Central memory CD8-positive, alpha-beta T cell (primary cell): ENCODE data around the gene LINGO3.

ENCODE experiments used
- ATAC-seq: fragments of 150-1000 bp; cut with Tn5 transposase; replicated peaks from 2 replicates; pipeline ENCODE4 v1.10.0; 2022; ENCODE audit warnings: mild to moderate bottlenecking, moderate FRiP score, moderate number of reproducible peaks; ENCODE audit not compliant: poor library complexity, severe bottlenecking; ENCODE audit errors: extremely low read depth
- DNase-seq, 2 donors: peaks; one replicate each; pipeline ENCODE4 v3.0.0; 2021; ENCODE audit warnings: low spot score in 2 of 2
- H3K27ac Mint-ChIP-seq: one replicate; pipeline ENCODE4 v1.8.0; 2022; ENCODE audit warnings: low read depth, mild to moderate bottlenecking, moderate library complexity, mixed read lengths
- H3K27me3 Mint-ChIP-seq: one replicate; pipeline ENCODE4 v1.8.0; 2022; ENCODE audit warnings: mixed read lengths
- H3K36me3 Mint-ChIP-seq: one replicate; pipeline ENCODE4 v1.8.0; 2022; ENCODE audit warnings: mild to moderate bottlenecking, moderate library complexity, mixed read lengths; ENCODE audit not compliant: insufficient read depth
- H3K4me1 Mint-ChIP-seq: one replicate; pipeline ENCODE4 v1.8.0; 2022; ENCODE audit warnings: mixed read lengths
- H3K4me3 Mint-ChIP-seq: one replicate; pipeline ENCODE4 v1.8.0; 2022; ENCODE audit warnings: mild to moderate bottlenecking, moderate library complexity, mixed read lengths
- H3K9me3 Mint-ChIP-seq: one replicate; pipeline ENCODE4 v1.8.0; 2022; ENCODE audit warnings: mixed read lengths

Gene LINGO3

DNA sequence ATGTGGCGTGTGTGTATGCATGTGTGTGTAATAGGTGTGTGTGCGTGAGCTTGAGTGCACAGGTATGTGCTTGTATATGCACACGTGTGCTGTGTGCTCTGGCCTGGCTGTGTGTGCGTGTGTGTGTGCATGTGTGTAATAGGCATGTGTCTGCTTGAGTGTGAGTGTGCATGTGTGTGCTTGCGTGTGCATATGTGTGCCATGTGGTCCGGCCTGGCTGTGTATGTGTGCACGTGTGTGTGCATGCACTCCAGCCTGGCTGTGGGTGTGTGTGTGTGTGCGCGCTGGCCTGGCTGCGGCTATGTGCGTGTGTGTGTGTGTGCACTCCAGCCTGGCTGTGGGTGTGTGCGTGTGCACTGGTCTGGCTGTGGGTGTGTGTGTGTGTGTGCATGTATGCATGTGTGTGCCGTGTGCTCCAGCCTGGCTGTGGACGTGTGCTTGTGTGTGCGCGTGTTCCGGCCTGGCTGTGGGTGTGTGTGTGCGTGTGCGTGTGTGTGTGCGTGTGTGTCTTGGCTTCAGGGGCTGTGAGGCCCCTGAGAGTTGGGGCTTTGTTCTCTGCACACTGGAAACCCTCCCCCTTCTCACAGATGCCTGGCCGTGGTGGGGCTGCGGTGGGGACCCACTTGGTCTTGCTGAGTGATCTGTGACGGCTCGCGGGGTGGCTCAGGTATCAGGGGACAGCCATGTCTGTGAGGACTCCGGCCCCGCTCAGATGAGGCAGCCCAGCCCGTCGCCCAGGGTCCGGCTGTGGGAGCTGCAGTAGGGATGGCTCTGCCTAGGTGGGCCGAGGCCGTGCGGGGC, 28.8 kb upstream of the LINGO3 start:
- Mint-ChIP-seq H3K36me3 (peaks cover 2% of the 10 kb centered on the region), H3K27ac (no peak overlapping the region), H3K9me3 (no peaks in the 10 kb centered on the region), H3K4me3 (no peak overlapping the region), H3K4me1 (peaks cover 14% of the 10 kb centered on the region), H3K27me3 (no peaks in the 10 kb centered on the region)
- DNase-seq (no peak), ATAC-seq (no peak)

DNA sequence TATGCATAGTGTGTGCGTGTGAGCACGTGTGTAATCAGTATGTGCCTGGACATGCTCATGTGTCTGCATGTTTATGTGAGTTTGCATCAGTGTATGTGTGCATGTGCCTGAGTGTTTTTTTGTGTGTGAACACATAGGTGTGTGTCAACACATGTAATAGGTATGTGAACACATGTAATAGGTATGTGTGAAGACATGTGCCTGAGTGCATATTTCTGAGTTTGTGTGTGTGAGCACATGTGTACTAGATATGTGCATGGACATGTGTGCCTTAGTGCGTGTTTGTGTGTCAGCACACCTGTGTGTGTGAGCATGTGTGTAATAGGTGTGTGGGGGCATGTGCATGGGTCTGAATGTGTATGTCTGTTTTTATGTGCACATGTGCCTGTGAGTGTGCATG, 27.9 kb upstream of the LINGO3 start:
- no peaks in the 10 kb centered on the region for H3K27me3 Mint-ChIP-seq
- peak overlapping the region; percentile 0 for H3K27ac Mint-ChIP-seq
- H3K9me3 Mint-ChIP-seq: no peaks in the 10 kb centered on the region
- H3K4me1 Mint-ChIP-seq: peaks cover 14% of the 10 kb centered on the region
- H3K4me3 Mint-ChIP-seq: no peak overlapping the region
- peaks cover 2% of the 10 kb centered on the region for H3K36me3 Mint-ChIP-seq
- no peak for DNase-seq
- ATAC-seq: no peak

DNA sequence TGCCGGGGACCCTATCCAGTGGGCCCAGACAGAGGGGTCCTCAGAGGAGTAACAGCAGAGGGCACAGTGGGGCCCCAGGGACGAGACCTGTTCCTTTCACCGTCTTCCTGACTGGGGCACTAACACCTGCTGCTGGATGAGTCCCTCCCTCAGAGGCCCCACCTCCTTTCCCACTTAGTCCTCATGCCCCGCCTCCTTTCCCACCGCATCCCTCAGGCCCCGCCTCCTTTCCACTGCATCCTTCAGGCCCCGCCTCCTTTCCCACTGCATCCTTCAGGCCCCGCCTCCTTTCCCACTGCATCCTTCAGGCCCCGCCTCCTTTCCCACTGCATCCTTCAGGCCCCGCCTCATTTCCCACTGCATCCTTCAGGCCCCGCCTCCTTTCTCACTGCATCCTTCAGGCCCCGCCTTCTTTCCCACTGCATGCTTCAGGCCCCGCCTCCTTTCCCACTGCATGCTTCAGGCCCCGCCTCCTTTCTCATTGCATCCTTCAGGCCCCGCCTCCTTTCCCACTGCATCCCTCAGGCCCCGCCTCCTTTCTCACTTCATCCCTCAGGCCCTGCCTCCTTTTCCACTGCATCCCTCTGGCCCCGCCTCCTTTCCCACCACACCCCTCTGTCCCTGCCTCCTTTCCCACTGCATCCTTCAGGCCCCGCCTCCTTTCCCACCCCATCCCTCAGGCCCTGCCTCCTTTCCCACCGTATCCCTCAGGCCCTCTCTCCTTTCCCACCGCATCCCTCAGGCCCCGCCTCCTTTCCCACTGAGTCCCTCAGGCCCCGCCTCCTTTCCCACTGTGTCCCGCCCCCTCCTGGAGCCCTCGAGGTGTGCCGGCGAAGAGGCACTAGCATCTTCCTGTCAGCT, 27.3 kb upstream of the LINGO3 start:
- Mint-ChIP-seq H3K9me3 (no peaks in the 10 kb centered on the region), H3K4me1 (peaks cover 18% of the 10 kb centered on the region), H3K36me3 (peaks cover 3% of the 10 kb centered on the region), H3K4me3 (no peak overlapping the region), H3K27me3 (no peaks in the 10 kb centered on the region), H3K27ac (peak overlapping the region; percentile 0)
- DNase-seq: no peak
- no peak for ATAC-seq

DNA sequence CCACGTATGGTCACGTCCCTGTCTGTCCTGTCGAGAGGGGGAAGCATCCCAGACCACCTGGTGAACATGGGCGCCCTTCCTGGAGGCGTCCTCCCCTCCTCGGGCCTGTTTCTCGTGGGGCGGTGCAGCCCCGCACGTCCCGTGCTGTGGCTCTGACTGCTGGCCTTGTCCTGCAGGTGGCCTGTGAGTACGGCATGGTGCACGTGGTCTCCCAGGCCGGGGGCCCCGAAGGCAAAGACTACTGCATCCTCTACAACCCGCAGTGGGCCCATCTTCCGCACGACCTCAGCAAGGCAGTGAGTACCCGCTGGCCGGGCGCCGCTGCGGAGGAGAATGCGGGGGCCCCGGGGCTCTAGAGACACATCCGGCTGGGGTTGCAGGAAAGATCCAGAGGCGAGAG, 26.5 kb upstream of the LINGO3 start:
- DNase-seq: no peak
- H3K36me3 Mint-ChIP-seq: peaks cover 2% of the 10 kb centered on the region
- peaks cover 26% of the 10 kb centered on the region for H3K4me1 Mint-ChIP-seq
- H3K4me3 Mint-ChIP-seq: no peak overlapping the region
- no peaks in the 10 kb centered on the region for H3K27me3 Mint-ChIP-seq
- no peak for ATAC-seq
- H3K9me3 Mint-ChIP-seq: no peaks in the 10 kb centered on the region
- no peak overlapping the region for H3K27ac Mint-ChIP-seq

DNA sequence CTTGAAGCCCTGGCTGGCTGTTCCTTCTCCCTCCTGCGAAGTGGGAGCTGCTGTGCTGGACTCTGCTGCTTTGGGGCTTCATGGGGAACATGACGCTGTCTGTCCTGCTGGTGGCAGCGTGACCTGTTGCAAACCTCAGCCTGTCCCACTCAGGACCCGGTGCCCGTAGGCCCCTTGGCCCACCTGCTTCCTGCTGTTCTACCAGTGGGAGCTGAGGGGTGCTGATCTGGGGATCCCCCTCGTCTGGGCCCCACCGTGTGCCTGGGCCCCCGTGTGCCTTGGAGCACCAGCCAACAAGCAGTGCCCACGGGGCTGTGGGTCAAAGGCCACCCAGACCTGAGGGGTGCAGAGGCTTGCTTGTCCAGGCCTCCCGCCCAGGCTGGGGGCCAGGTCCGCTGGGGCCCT, 25.9 kb upstream of the LINGO3 start:
- Mint-ChIP-seq H3K36me3 (peaks cover 8% of the 10 kb centered on the region), H3K27me3 (no peaks in the 10 kb centered on the region), H3K4me3 (no peak overlapping the region), H3K9me3 (no peaks in the 10 kb centered on the region), H3K27ac (peak overlapping the region; percentile 46), H3K4me1 (peaks cover 32% of the 10 kb centered on the region)
- DNase-seq (no peak), ATAC-seq (no peak)

DNA sequence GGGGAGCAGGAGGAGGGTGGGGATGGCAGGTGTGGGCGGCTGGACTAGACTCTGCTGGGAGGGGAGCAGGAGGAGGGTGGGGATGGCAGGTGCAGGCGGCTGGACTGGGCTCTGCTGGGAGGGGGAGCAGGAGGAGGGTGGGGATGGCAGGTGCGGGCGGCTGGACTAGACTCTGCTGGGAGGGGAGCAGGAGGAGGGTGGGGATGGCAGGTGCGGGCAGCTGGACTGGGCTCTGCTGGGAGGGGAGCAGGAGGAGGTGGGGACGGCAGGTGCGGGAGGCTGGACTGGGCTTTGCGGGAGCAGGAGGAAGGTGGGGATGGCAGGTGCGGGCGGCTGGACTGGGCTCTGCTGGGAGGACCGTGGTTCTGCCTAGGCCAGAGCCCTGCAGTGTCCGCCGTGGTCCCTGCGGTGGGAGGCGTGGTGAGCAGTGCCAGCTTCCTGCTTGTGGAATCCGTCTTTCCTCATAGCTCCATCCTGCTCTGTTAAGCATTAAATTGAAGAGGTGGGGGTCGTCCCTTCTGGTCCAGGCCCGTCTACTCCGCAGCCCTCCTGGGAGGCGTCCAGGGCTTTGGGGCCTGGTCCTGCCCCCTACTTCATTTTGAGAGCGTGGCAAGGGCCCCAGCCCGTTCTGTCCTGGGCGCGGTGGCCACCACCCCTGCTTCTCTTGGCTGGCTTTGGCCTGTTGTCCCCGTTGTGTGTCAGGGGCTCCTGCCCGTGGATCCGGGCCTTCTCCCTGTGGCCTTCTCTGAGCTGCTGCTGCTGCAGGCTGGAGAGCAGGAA, 25.3 kb upstream of the LINGO3 start:
- ATAC-seq: no peak

DNA sequence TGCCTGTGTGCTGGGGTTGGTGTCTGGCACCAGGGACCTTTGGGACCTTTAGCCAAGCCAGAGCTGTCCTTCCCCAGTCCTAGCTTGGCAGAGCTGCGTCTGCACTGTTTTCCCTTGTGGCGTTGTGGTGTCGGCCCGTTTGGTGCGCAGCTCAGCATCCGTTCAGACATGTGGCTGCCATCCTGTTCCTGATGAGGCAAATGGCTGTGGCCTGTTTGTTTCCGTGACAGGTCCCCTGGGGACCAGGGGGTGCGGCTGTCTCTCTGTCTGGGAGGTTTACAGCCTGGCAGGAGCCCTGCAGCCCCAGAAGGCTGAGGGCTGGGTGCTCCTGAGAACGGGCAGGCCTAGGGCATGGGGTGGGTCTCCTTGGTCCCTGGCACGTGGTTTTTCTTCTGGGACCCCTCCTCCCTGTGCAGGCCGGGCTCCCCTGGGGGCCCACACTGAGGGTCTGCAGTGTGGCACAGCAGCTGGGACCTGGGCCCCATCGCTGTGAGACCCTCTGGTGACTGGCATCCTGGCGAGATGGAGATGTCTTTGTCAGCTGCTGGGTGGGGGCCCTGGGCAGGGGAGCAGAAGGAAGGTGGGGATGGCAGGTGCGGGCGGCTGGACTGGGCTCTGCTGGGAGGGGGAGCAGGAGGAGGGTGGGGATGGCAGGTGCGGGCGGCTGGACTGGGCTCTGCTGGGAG, 24.5 kb upstream of the LINGO3 start:
- no peak for DNase-seq

More for the DNA sequence above, 25.3 kb upstream of the LINGO3 start:
- Mint-ChIP-seq H3K27me3 (no peaks in the 10 kb centered on the region), H3K4me3 (no peak overlapping the region), H3K36me3 (peaks cover 12% of the 10 kb centered on the region), H3K4me1 (peaks cover 35% of the 10 kb centered on the region), H3K9me3 (no peaks in the 10 kb centered on the region), H3K27ac (peak overlapping the region; percentile 46)
- no peak for DNase-seq

DNA sequence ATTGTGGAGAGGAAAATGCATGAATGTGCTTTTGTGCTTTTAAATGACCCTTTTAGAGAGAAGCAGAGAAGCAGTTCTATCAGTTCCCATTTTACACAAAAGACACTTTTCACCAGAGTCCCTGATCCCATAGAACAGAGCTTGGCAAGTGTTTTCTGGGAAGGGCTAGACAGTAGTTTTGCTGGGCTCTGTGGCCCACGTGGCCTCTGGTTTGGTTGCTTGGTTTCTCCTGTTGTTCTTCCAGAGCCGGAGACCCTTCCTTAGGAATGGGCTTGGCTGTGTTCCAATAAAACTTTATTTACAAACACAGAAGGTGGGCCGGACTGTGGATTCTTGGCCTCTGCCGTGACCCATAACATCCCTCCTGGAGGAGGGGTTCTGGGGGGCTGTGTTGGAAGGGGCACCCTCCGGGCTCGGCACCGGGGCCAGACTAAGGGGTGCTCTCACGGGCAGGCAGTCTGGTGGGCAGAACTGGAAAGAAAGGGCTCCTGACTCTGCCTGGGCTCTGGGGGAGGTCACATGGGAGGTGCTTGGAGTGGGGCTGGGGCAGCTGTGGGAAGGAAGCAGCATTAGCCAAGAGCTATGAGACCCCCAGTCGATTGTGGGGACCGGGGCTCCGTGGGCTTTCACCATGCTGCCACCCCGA, 23.8 kb upstream of the LINGO3 start:
- no peak for DNase-seq
- H3K27ac Mint-ChIP-seq: peak overlapping the region; percentile 20
- H3K9me3 Mint-ChIP-seq: no peaks in the 10 kb centered on the region
- H3K36me3 Mint-ChIP-seq: peaks cover 24% of the 10 kb centered on the region
- ATAC-seq: no peak
- H3K4me3 Mint-ChIP-seq: peak overlapping the region; percentile 23
- no peaks in the 10 kb centered on the region for H3K27me3 Mint-ChIP-seq
- peaks cover 43% of the 10 kb centered on the region for H3K4me1 Mint-ChIP-seq

More for the DNA sequence above, 24.5 kb upstream of the LINGO3 start:
- Mint-ChIP-seq H3K9me3 (no peaks in the 10 kb centered on the region), H3K27me3 (no peaks in the 10 kb centered on the region), H3K4me1 (peaks cover 36% of the 10 kb centered on the region), H3K27ac (peak overlapping the region; percentile 20), H3K4me3 (peak overlapping the region; percentile 32), H3K36me3 (peaks cover 19% of the 10 kb centered on the region)
- no peak for ATAC-seq

DNA sequence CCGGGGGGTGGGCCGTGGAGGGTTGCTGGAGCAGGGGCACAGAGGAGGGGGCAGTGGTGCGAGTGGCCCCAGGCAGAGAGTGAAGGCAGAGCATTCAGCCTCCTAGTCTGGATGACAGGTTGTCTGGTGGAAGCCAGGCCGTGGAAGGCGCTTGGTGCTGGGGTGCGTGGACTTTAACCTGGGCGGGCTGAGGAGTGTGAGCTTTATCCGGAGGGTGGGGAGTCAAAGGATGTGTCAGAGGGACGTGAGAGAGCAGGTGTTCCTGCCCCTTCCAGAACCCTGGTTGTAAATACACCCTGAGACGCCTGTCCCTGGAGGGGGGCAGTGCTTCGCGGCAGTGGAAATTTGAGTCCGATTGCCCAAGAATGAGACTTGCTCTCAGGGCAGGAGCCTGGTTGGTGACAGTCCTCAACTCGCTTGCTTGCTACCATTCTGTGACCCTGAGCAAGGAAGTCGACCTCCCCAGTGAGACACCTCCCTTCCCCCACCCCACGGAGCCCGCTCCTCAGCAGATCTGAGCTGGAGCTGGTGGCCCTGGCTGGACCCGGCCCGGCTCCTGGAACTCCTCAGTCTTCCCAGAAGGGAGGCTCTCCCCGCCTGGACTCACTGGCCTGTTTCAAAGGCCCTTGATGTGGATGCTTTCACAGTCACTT, 22.8 kb upstream of the LINGO3 start:
- Mint-ChIP-seq H3K27me3 (no peaks in the 10 kb centered on the region), H3K36me3 (peaks cover 27% of the 10 kb centered on the region), H3K27ac (peak overlapping the region; percentile 94), H3K4me3 (peak overlapping the region; percentile 23), H3K9me3 (no peaks in the 10 kb centered on the region), H3K4me1 (peaks cover 45% of the 10 kb centered on the region)
- ATAC-seq: no peak
- DNase-seq: no peak

DNA sequence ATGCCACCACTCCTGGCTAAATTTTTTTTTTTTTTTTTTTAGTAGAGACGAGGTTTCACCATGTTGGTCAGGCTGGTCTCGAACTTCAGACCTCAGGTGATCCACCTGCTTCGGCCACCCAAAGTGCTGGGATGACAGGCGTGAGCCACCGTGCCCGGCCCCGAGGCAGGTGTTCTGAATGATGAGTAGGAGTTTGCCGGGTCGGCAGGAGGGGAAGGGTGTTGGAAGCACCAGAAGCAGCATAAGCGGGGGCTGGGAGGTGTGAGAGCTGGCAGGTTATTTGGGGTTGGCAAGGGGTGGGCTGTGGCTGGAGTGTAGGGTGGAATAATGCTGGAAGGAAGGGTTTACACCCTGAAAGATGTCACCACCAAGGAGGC, 22.3 kb upstream of the LINGO3 start:
- Mint-ChIP-seq H3K9me3 (no peaks in the 10 kb centered on the region), H3K27ac (peak overlapping the region; percentile 94), H3K4me3 (peak overlapping the region; percentile 96), H3K27me3 (no peaks in the 10 kb centered on the region), H3K4me1 (peaks cover 47% of the 10 kb centered on the region), H3K36me3 (peaks cover 28% of the 10 kb centered on the region)
- no peak for DNase-seq
- ATAC-seq: no peak

DNA sequence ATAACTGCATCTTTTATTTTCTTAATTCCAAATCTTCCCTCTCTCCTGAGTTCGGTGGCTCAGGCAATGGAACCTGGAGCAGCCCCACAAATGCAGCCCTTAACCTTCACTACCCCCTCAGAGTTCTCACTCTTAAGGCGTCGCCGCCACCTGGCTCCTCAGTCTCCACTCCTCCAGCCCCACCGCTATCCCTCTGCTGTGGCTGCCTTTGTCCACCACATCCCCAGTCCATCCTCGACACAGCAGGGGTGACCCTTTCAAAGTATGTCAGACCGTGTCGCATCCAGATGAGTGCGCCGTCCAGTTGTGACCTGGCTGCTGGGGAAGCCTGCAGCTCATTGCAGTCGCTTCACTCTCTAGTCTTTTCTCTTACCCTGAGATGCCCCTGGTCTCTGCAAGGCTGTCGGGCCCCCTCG, 21.6 kb upstream of the LINGO3 start:
- H3K27me3 Mint-ChIP-seq: no peaks in the 10 kb centered on the region
- no peak for DNase-seq
- ATAC-seq: no peak
- H3K4me1 Mint-ChIP-seq: peaks cover 47% of the 10 kb centered on the region
- peak overlapping the region; percentile 96 for H3K4me3 Mint-ChIP-seq
- peak overlapping the region; percentile 94 for H3K27ac Mint-ChIP-seq
- peaks cover 31% of the 10 kb centered on the region for H3K36me3 Mint-ChIP-seq
- no peaks in the 10 kb centered on the region for H3K9me3 Mint-ChIP-seq
